ENCODE data around the gene PRKCB. TPM values are rescaled to one million over a fixed set of nuclear protein-coding genes. Genes with fewer than 3 reads are reported as not detected.

PRKCB gene
- total and polyA plus RNA-seq, 2 experiments from 2014 or later: 3.7 to 16.4 TPM

DNA sequence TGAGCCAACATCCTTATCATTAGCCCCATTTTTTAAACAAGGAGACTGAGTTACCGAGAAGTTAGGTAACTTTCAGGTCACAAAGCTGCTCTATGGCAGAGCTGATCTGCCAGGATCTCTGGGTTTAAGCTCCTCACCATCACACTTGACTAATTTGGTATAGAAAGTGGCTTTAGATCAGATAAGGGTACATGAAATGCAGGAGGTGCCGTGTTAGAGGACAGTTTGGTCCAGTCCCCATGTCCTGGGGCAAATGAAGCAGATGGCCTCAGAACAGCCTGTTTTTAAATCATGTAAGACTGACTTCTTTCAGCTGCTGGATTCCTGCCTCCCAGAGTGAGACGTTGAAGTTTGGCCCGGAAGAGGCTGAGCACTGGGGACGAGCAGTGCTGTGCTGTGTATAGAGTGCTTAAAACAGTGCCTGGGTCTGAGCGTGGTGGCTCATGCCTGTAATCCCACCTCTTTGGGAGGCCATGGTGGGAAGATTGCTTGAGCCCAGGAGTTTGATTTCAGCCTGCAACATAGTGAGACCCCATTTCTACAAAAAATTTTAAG is 233.3 kb downstream of the PRKCB start:
- H3K79me2 ChIP-seq (replicated peaks; ENCODE audit: insufficient read depth): no peaks in the 10 kb centered on the region
- H3K4me1 ChIP-seq (ENCODE audit: insufficient read depth): no peaks in the 10 kb centered on the region
- no peaks in the 10 kb centered on the region for H3K36me3 ChIP-seq (ENCODE audit: insufficient read depth)
- TF ChIP-seq, protein P1, sequence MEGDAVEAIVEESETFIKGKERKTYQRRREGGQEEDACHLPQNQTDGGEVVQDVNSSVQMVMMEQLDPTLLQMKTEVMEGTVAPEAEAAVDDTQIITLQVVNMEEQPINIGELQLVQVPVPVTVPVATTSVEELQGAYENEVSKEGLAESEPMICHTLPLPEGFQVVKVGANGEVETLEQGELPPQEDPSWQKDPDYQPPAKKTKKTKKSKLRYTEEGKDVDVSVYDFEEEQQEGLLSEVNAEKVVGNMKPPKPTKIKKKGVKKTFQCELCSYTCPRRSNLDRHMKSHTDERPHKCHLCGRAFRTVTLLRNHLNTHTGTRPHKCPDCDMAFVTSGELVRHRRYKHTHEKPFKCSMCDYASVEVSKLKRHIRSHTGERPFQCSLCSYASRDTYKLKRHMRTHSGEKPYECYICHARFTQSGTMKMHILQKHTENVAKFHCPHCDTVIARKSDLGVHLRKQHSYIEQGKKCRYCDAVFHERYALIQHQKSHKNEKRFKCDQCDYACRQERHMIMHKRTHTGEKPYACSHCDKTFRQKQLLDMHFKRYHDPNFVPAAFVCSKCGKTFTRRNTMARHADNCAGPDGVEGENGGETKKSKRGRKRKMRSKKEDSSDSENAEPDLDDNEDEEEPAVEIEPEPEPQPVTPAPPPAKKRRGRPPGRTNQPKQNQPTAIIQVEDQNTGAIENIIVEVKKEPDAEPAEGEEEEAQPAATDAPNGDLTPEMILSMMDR (conservative IDR thresholded peaks at IDR 0.05; ENCODE audit: low read depth in 2 of 2): no peak
- TF ChIP-seq, protein P2, sequence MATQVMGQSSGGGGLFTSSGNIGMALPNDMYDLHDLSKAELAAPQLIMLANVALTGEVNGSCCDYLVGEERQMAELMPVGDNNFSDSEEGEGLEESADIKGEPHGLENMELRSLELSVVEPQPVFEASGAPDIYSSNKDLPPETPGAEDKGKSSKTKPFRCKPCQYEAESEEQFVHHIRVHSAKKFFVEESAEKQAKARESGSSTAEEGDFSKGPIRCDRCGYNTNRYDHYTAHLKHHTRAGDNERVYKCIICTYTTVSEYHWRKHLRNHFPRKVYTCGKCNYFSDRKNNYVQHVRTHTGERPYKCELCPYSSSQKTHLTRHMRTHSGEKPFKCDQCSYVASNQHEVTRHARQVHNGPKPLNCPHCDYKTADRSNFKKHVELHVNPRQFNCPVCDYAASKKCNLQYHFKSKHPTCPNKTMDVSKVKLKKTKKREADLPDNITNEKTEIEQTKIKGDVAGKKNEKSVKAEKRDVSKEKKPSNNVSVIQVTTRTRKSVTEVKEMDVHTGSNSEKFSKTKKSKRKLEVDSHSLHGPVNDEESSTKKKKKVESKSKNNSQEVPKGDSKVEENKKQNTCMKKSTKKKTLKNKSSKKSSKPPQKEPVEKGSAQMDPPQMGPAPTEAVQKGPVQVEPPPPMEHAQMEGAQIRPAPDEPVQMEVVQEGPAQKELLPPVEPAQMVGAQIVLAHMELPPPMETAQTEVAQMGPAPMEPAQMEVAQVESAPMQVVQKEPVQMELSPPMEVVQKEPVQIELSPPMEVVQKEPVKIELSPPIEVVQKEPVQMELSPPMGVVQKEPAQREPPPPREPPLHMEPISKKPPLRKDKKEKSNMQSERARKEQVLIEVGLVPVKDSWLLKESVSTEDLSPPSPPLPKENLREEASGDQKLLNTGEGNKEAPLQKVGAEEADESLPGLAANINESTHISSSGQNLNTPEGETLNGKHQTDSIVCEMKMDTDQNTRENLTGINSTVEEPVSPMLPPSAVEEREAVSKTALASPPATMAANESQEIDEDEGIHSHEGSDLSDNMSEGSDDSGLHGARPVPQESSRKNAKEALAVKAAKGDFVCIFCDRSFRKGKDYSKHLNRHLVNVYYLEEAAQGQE (IDR thresholded peaks at IDR 0.05; ENCODE audit: unreplicated experiment): no peak
- TF ChIP-seq, protein P3, sequence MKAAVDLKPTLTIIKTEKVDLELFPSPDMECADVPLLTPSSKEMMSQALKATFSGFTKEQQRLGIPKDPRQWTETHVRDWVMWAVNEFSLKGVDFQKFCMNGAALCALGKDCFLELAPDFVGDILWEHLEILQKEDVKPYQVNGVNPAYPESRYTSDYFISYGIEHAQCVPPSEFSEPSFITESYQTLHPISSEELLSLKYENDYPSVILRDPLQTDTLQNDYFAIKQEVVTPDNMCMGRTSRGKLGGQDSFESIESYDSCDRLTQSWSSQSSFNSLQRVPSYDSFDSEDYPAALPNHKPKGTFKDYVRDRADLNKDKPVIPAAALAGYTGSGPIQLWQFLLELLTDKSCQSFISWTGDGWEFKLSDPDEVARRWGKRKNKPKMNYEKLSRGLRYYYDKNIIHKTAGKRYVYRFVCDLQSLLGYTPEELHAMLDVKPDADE (IDR thresholded peaks at IDR 0.05): no peak
- TF ChIP-seq STAT1 (IDR thresholded peaks at IDR 0.05; ENCODE audit: unreplicated experiment) (no peak), EZH2 (IDR thresholded peaks at IDR 0.05; ENCODE audit: low read depth, unreplicated experiment) (no peak), JUNB (IDR thresholded peaks at IDR 0.05; ENCODE audit: unreplicated experiment) (no peak), ZNF331 (CRISPR knock-in tag; IDR thresholded peaks at IDR 0.05; ENCODE audit: low read depth) (no peak), CREB1 (CRISPR knock-in tag; IDR thresholded peaks at IDR 0.05; ENCODE audit: low read depth) (no peak), POLR2AphosphoS5 (IDR thresholded peaks at IDR 0.05; ENCODE audit: low read depth) (no peak), NANOG (IDR thresholded peaks at IDR 0.05; ENCODE audit: borderline replicate concordance) (no peak), EZH2phosphoT487 (IDR thresholded peaks at IDR 0.05; ENCODE audit: unreplicated experiment) (no peak)
- TF ChIP-seq, protein P4, sequence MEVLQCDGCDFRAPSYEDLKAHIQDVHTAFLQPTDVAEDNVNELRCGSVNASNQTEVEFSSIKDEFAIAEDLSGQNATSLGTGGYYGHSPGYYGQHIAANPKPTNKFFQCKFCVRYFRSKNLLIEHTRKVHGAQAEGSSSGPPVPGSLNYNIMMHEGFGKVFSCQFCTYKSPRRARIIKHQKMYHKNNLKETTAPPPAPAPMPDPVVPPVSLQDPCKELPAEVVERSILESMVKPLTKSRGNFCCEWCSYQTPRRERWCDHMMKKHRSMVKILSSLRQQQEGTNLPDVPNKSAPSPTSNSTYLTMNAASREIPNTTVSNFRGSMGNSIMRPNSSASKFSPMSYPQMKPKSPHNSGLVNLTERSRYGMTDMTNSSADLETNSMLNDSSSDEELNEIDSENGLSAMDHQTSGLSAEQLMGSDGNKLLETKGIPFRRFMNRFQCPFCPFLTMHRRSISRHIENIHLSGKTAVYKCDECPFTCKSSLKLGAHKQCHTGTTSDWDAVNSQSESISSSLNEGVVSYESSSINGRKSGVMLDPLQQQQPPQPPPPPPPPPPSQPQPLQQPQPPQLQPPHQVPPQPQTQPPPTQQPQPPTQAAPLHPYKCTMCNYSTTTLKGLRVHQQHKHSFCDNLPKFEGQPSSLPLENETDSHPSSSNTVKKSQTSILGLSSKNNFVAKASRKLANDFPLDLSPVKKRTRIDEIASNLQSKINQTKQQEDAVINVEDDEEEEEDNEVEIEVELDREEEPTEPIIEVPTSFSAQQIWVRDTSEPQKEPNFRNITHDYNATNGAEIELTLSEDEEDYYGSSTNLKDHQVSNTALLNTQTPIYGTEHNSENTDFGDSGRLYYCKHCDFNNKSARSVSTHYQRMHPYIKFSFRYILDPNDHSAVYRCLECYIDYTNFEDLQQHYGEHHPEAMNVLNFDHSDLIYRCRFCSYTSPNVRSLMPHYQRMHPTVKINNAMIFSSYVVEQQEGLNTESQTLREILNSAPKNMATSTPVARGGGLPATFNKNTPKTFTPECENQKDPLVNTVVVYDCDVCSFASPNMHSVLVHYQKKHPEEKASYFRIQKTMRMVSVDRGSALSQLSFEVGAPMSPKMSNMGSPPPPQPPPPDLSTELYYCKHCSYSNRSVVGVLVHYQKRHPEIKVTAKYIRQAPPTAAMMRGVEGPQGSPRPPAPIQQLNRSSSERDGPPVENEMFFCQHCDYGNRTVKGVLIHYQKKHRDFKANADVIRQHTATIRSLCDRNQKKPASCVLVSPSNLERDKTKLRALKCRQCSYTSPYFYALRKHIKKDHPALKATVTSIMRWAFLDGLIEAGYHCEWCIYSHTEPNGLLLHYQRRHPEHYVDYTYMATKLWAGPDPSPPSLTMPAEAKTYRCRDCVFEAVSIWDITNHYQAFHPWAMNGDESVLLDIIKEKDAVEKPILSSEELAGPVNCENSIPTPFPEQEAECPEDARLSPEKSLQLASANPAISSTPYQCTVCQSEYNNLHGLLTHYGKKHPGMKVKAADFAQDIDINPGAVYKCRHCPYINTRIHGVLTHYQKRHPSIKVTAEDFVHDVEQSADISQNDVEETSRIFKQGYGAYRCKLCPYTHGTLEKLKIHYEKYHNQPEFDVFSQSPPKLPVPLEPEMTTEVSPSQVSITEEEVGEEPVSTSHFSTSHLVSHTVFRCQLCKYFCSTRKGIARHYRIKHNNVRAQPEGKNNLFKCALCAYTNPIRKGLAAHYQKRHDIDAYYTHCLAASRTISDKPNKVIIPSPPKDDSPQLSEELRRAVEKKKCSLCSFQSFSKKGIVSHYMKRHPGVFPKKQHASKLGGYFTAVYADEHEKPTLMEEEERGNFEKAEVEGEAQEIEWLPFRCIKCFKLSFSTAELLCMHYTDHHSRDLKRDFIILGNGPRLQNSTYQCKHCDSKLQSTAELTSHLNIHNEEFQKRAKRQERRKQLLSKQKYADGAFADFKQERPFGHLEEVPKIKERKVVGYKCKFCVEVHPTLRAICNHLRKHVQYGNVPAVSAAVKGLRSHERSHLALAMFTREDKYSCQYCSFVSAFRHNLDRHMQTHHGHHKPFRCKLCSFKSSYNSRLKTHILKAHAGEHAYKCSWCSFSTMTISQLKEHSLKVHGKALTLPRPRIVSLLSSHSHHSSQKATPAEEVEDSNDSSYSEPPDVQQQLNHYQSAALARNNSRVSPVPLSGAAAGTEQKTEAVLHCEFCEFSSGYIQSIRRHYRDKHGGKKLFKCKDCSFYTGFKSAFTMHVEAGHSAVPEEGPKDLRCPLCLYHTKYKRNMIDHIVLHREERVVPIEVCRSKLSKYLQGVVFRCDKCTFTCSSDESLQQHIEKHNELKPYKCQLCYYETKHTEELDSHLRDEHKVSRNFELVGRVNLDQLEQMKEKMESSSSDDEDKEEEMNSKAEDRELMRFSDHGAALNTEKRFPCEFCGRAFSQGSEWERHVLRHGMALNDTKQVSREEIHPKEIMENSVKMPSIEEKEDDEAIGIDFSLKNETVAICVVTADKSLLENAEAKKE (CRISPR knock-in tag; IDR thresholded peaks at IDR 0.05): no peak
- H3K36me3 Mint-ChIP-seq (ENCODE audit: low read depth): no peaks in the 10 kb centered on the region
- H3F3A ChIP-seq (replicated peaks; ENCODE audit: low read depth): no peaks in the 10 kb centered on the region
- H3K27me3 ChIP-seq (ENCODE audit: insufficient read depth): no peaks in the 10 kb centered on the region
- no peak overlapping the region for H3K27ac Mint-ChIP-seq
- H3K4me3 ChIP-seq: no peak overlapping the region
- ATAC-seq: no peak
- no peaks in the 10 kb centered on the region for H4K20me1 ChIP-seq (replicated peaks; ENCODE audit: insufficient read depth)
- H3K4me3 Mint-ChIP-seq: no peak overlapping the region
- no peaks in the 10 kb centered on the region for H3K9me3 Mint-ChIP-seq
- peaks cover 2% of the 10 kb centered on the region for H3K4me1 Mint-ChIP-seq
- DNase-seq (ENCODE audit: low spot score): no peak
- H3K27ac ChIP-seq (ENCODE audit: low read depth): no peak overlapping the region
- no peak overlapping the region for H2AFZ ChIP-seq
- no peaks in the 10 kb centered on the region for H3K9me2 ChIP-seq (ENCODE audit: insufficient read depth)
- no peak overlapping the region for H3K4me2 ChIP-seq
- H3K27me3 Mint-ChIP-seq (ENCODE audit: insufficient read depth, low read depth, poor library complexity): no peaks in the 10 kb centered on the region
